HG03060 (cell line): Measurements from ENCODE around the gene TTLL10.

Experiments used
- ATAC-seq: cut with Tn5 transposase; IDR thresholded peaks from one replicate; pipeline ENCODE4 v1.9.1; 2021; ENCODE audit warnings: low read depth, moderate number of reproducible peaks; ENCODE audit not compliant: unreplicated experiment

The TTLL10 gene

DNA sequence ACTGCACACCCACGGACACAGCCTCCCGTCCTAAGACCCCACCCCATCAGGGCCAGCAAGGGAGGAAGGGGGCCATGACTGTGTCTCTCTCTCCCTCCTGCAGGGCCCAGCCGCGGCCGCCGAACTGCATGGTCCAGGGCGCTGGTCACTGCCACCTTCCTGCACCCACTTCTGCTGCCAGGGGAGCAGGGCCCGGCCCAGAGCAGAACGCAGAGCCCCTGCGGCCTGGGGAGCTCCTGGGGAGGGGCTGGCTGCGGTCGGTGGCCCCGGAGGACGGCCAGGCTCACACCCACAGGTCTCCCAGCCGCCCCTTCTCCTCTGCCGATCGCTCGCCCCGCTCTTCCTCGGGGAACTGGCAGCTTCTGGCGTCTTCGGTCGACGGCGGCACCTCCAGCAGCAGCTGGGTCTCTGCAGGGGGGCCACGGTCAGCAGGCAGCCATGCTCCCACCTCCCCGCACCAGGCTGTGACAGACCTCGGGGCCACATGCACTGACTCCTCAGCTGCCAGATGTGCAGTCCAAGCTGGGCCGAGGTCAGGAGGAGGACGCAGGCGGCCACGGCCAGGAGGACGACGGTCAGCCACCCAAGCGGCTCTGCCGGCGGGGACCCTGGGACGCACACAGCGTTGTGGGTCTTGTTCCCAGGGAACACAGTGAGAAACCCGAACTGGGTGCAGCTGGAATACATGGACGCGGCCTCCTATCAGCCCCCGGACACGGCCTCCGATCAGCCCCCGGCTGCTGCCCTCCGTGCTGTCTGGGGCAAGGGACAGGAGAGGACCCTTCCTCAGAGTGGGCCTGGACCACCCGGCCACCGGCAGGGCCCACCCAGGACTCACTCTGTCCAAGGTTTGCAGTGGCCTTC, 30.1 kb downstream of the TTLL10 start:
- ATAC-seq = no peak

DNA sequence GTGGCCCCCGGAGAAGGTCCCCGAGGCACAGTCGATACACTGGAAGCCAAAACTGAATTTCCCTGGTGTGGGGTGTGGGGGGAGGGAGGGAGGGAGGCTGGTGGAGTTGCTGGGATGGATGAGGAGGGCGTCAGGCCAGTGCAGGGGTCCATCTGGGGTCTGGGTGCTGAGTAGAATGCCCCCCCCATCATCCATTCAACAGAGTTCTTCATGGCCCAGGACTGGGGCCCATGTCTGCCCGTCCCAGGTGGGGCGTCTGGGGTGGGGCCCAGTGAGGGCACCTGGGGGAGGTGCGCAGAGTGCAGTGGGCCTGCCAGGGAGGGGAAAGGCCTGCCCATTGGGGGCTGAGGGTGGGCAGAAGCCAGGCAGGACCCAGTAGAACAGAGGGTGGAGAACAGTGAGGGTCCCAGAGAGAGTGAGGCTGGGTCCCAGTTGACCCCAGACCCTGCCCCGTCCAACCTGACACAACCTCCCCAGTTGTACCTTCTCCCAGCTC, 30.8 kb downstream of the TTLL10 start:
- ATAC-seq = no peak

DNA sequence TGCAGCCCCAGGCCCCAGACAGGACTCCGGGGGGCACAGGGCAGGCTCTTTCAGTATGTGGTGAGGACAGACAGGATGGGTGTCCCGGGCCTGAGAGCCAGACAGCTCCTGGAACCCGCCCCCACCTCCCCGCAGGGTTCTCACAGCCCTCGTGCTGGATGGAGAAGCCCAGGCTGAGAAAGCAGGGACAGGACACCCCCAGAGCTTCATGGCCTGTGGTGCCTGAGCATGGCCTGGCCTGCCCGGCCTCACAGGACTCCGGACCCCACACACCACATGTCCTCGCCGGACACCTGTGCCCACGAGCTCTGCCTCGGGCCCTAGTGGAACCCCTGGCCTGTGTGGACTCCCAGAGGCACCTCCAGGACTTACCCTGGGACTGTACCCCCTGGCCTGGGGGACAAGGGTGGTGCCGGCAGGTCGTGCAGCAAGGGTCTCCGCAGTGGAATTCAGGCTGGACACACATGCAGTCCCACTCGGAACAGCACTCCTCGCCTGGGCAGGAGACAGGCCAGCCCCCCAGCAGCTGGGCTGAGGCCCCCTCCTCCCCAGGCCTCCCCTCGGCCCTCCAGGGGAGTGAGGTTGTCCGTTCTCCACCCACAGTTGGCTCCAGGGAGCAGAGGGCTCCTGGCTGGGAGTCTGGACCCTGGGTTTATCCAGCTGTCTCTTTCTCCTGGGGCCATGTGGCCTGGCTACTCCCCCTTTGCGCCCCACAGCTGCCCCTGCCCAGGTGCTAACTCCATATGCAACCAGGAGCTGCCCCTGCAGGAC, 31.5 kb downstream of the TTLL10 start:
- ATAC-seq = no peak

DNA sequence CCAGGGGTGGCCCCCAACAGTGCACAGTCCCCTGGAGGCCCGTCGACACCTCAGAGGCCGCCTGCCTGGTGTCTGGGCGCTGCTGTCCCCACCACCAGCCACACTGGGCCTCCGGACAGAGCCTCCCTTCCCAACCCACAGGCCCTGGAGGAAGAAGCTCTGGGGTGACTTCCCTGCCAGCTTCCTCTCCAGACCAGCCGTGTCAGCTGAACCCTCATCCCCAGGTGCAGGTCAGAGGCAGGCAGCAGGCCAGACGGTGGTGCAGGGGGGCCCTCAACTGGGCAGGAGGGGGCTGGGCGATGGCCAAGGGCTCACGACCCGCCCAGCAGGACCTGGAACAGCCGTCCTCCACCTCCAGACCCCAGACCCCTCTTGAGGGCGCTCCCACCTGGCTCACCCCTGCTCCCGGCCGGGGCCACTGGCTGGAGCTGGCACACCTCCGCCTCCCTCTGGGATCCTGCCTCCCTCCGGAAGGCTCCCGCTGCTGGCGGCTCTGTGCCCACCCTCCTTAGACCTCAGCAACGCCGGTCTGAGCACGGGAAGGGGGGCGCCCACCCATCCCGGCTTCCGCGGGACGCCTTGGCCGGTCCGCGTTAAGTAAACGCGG, 32.2 kb downstream of the TTLL10 start:
- no peak for ATAC-seq

DNA sequence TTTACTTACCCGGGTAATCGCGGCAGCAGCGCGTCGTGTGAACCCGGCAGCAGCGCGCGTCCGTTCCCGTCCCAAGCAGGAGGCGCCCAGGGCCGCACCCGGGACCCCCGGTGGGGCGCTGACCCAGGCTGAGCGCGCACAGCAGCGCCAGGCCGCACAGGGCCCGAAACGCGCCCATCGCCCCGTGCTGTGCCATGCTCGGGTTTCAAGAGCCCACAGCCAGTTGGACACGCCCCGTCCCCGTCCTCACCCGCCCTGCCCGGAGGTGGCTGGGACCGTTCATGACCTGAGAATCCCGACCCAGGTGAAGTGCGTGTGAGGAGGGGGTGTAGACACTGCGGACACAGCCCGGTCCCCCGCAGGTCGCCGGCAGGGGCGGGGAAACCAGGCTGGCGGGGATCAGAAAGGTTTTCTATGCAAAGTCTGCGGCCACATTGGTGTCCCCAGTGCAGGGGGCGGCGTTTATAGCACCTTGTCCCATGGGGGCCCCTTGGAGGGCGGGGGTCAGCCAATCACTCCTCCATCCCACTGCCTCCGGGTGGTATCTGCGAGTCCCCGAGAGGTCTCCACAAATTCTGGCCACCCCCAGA, 32.8 kb downstream of the TTLL10 start, which contains the start of gene TNFRSF18:
Gene TNFRSF18 (minus strand): TSS at position 217 of the 590 bp plus-strand sequence. CDS start 21 bp downstream, at position 196.
- no peak for ATAC-seq

DNA sequence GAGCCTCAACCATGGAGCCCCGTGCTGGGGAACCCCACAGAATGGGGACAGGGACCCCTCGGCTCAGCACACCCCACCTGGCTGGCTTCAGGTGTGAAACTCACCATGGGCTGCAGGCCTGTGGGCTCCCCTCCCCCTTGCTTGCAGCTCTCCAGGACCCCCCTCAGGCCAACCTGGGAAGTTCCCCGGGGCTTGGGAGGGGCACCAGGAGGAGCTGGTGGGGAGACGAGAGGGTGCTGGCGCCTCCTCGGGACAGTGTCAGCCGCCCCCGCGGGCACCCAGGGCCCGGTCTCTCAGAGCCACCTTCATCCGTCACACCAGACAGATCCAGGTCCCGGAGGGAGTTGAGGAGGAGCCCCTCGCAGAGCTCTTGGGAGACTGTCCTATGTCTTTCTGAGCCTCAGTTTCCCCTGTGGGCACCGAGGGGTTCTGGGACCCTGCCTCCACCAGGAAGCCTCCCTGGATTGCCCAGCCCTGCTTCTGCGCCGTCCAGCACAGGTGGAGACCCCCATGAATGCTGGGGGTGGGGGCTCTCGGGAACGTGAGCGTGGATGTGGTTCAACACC, 33.4 kb downstream of the TTLL10 start:
- no peak for ATAC-seq

DNA sequence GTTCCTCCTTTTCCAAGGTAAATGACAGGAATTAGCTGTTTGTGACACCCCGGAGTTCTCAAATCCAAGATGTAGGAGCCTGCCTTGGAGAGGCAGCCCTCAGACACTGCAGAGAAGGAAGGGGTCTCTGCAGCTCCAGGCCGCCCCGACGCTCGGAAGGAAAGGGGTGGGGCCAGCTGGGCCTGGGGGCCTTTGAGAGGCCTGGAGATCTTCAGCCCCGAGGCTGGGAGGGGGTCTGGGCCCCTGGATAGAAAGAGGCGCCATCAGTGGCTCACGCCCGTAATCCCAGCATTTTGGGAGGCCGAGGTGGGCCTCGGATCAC, 33.9 kb downstream of the TTLL10 start:
- no peak for ATAC-seq

DNA sequence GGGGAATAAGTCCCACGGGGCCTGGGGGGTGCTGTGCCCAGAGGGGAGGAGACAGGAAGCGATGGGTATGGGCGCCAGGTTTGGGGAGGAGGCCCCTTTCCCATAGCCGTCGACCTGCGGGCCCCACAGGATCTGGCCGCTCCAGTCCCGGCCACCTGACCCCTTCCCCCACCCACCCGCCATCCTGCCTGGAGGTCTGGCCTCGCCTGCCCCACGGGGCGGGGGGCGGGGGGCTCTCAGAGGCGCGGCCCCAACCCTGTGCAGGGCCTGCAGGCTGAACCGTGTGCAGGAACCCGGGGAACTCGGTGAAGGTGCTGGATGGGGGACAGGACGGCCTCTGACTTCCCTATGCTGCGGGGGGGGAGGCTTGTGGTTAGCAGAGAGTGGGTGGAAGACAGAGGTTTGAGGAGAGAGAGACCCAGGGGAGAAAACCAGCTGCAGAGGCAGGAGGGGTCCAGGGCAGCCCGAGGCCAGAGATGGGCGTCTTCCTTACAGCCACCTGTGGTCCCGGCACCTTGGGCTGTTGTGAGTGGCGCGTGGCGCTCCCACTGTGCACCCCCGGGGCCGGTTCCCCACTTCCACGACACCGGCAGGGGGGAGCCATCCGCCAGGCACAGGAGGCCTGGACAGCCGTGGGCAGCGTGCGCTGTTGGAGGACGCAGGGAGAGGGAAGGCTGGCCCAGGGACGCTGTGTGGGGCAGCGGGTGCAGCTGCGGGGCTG, 35.2 kb downstream of the TTLL10 start:
- no peak for ATAC-seq

DNA sequence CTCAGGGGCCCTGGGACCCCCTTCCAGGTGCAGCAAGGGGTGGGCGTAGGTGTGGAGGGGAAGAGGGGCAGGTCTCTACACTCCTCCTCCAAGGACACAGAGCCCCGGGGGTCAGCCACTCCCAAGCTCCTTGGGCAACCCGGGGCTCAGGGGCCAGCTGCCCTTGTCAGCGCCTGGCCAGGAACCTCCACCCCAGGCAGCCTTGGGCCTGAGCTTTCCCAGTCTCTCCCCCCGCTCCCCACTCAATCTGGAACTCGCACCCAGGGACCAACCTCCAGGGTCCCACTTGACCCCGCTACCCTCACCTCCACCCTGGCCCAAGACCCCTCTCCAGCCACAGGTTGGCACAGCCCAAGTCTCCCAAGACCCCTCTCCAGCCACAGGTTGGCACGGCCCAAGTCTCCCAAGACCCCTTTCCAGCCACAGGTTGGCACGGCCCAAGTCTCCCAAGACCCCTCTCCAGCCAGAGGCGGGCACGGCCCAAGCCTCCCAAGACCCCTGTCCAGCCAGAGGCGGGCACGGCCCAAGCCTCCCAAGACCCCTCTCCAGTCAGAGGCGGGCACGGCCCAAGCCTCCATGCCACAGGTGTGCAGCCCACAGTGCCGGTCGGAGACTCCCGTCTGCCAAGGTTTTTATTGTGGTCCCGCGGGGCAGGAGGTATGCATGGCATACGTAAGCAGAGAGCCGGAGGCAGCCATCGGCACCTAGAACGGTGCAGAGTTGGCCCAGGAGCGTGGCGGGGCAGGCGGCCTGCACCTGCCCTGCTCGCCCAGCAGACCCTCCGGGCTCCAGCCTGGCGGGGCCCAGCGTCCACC, 37.3 kb downstream of the TTLL10 start:
- ATAC-seq = no peak

DNA sequence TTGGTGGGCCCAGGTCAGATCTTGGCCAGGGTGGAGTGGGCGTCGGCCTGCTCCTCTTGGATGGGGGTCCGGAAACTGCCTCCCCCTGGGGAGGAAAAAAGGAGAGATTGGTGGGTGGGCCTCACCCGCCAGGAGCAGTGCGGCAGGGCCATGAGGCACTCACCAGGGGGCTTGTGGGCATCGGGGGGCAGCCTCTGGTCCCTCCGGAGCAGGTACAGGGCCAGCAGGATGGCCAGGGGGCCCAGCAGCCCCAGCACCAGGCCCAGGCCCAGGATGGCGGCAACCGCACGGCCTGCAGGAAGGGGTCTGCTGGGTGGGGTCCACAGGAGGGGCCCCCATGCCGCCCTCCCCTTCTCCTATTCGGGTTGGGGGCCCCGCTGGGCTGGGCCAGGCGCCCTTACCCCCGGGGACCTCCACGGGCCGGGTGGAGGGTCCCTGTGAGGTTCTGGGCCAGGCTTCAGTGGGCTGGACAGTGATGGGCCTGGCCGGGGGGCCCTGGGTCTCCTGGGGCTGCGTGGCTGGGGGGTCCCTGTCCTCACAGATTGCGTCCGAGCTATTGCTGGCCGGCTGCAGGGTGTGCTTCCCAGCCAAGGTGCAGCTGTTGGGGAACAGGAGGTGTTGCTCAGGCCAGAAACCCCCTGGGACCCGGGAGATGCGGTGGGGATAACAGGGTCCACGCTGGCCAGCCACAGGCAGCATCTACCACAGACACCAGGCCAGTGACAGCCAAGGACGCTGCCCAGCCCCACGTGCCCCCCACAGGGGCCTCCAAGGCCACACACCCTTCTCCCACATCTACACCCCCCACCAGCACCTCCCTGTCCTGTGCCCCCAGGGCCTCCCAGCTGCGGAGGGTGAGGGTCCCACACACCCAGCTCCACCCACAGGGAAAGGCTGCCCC, 38.1 kb downstream of the TTLL10 start:
- ATAC-seq = no peak

DNA sequence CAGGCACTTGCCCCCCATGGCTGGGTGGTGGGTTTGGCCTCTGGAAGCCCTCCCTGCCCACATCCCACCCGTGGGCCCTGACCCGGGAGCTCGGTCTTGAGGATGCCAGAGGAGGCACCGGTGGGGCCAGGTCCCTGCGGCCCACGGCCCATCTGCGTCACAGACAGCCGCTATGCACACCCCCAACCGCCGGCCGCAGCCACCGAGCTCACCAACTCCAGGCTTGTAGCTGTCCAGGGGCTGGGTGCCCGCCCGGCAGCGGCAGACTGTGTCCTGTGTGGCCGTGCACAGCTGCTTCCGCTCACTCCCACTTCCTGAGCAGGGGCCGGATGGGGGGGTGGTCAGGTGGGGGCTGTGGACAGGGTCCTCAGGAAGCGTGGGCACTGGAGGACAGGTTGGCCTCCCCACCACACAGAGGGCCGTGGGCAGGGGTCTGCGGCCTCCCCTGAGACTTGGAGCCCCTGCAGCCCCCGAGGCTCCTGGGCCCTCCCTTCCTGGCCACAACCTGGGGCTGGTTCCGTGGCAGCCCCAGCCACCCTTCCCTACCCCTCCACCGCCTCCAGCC, 39.2 kb downstream of the TTLL10 start:
- ATAC-seq = no peak

DNA sequence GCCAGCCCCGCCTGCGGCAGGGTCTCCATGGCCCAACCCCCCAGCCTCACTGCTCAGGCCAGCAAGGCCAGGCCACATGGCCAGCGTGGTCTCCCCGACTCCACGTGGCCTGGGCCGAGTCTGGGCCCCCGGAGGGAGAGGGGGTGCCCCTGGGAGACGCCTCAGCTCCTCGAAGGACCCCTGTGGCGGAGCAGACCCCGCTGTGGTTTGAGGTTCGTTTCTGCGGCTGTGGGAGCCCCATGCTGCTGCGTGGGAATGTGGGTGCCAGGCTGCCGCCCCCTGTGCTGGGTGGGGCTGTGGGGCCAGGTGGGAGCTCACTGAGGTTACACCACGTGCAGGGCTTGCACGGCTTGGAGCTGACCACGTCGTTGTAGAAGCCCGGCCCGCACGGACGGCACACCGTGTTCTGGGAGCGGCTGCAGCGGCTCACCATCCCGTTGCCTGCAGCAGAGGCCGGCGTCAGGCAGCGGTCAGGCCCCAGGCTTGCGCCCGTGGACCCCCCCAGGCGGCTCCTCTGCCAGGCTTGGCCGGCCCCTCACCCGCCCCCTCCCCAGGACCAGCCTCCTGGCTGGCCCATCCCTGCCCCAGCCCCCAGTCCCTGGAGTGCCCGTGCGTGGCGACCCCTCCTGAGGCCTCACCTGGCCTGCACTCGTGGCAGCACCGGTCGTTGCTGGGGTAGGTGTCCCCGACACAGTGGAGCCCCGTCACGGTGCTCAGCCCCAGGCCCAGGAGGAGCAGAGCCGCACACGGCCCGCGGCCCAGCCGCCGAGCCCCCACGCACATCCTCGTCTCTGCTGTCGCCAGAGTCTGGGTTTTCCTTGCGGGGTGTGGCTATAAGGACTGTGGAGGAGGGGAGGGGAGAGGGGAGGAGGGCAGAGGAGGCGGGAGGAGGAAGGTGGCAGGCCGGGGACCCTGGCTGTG, 39.9 kb downstream of the TTLL10 start, which contains the start of gene TNFRSF4:
Gene TNFRSF4 (minus strand): TSS at position 809 of the 921 bp plus-strand sequence. CDS start 26 bp downstream, at position 783.
- ATAC-seq = no peak

DNA sequence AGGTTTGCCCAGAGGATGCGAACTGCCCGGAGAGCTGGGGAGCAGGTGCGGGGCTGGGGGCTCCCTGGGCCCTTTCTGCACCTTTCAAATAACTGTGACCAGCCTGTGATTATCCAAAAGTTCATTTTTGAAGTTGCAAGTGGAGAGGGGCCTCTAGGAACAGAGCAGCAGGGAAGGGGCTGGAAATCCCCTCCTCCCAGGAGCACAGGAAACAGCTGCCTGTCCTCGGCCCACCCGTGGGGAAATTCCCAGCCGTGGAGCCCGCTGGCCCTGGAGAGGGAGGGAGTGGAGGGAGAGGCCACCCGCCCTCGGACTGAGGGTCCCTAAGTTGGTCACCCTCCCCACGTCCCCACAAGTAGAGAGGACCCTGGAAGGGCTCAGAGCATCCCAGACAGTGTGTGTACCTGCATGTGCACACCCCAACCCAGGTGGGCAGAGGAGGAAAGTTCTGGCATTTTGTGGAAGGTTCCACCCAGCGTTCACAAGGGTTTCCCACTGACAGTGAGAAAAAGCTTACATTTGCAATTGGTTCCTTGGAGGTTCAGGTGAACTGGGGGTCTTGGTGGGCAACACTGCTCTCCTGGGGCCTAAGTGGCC, 41.5 kb downstream of the TTLL10 start:
- ATAC-seq = no peak

DNA sequence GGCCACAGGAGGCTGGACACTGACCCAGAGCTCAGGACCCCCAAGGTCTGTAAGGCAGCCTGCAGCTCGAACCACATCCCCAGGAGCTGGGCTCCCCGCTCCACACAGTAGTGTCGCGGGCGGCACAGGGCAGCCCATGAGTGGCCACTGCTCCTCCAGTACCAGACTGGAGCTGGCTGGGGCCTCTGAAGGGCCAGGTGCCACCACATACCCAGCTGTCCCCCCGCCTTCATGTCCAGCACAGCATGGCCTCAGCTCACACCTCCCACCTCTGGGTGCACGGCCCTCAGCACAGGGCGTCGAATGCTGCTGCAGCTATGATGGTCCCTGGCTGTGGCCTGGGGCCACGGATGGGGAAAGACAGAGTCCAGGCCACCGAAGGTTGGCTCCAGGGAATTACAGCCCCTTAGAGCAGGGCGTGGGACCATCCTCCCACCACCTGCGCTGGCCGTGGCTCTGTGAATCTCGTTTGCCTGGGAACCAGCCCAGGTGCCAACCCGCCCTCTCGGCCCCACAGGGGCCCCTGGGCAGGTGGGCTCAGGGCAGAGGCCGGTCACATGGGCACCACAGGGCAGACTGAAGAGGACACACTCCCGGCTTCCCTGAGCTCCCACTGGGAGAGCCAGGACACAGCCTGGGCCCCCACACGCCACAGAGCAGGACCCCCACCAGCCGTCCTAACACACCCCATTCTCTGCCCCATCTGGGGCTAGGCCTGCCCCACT, 42.4 kb downstream of the TTLL10 start:
- ATAC-seq = no peak

DNA sequence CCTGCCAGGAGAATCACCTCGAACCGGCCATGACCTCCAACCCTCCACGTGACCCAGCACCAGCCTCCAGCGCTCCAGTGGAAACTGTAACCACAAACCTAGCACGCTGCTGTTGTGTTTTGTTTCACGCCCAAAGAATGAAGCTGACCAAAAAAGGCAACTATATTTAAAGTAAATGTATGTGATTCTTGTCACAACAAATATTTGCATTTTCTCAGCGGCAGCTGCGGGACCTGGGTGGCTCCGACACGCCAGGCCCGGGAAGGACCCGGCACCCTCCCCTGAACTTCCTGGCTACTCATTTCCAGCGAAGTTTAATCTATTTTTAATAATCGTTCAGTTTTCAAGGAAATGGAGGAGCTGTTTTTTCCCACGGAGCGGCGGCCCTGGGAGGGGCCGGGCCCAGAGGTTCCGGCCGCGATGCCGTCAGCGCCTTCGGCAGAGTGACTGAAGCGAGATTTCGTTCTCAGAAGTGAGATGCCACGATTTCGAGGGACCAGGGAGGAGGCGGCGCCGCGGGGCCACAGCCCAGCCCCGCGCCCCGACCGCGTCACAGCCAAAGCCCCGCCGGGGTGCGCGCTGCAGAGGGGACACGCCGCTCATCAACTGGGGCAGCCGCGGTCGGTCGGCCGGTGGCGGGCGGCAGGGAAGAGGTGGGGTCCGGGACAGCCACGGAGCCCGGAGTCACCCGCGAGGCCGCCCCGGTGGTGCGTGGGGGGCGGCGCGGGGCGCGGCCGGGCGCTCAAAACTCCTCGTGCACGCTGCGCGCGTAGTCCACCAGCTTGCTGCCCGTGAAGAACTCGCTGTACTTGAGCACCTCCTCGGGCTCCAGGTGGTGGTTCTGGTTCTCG, 43.3 kb downstream of the TTLL10 start:
- no peak for ATAC-seq
